SU-DHL-6 (cell line): ENCODE results near the gene TTC8.

Experiments
- EZH2phosphoT487 ChIP-seq: fragments of 200-600 bp; sonication (generic), shearing (Covaris generic); conservative IDR thresholded peaks from 2 replicates; pipeline ENCODE4 v1.6.1; 2018; ENCODE audit warnings: mild to moderate bottlenecking, antibody characterized with exemption, low read length, moderate library complexity, mixed read lengths
- TF ChIP-seq, protein P1 (sequence below): fragments of 200-600 bp; sonication (generic); IDR thresholded peaks from one replicate; pipeline ENCODE4 v1.5.1; 2017; ENCODE audit warnings: antibody characterized with exemption, mild to moderate bottlenecking, low read length, moderate library complexity; ENCODE audit not compliant: insufficient read depth, poor library complexity, severe bottlenecking

DNA sequence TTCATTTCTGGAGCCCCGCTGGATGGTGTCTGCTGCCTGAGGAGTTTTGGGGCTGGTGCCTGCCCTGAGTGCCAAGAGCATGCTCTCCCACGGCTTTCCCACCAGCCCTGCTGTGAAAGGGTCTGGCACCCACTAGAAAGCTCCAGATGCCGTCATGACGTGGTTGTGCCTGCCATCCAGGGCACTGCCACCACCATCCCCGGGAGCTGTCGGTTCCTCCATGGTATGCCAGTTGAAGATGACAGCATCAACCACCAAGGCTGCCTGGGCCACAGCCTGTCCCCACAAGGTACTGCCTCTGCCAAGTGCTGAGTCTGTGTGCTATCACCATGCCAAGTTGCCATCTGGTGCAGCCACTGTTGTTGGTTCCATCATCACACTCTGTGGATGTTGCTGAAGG is 85.9 kb downstream of the TTC8 start:
- TF ChIP-seq, protein P1, sequence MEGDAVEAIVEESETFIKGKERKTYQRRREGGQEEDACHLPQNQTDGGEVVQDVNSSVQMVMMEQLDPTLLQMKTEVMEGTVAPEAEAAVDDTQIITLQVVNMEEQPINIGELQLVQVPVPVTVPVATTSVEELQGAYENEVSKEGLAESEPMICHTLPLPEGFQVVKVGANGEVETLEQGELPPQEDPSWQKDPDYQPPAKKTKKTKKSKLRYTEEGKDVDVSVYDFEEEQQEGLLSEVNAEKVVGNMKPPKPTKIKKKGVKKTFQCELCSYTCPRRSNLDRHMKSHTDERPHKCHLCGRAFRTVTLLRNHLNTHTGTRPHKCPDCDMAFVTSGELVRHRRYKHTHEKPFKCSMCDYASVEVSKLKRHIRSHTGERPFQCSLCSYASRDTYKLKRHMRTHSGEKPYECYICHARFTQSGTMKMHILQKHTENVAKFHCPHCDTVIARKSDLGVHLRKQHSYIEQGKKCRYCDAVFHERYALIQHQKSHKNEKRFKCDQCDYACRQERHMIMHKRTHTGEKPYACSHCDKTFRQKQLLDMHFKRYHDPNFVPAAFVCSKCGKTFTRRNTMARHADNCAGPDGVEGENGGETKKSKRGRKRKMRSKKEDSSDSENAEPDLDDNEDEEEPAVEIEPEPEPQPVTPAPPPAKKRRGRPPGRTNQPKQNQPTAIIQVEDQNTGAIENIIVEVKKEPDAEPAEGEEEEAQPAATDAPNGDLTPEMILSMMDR, result no peak
- no peak for TF ChIP-seq EZH2phosphoT487
